Measurements from ENCODE around the gene MRPL23. TPM values are rescaled to one million over a fixed set of nuclear protein-coding genes. Genes with fewer than 3 reads are reported as not detected.

The MRPL23 gene
- total RNA-seq, 2 donors from 2014 or later, result 69.9 to 109 TPM

- DNase-seq, result no peak
- Histone ChIP-seq H3K27ac (ENCODE audit: low read depth, low read length) (no peak overlapping the region), H3K4me3 (ENCODE audit: low read length) (no peak overlapping the region), H3K36me3 (ENCODE audit: control insufficient read depth, insufficient read depth, low read length) (no peaks in the 10 kb centered on the region), H3K4me1 (ENCODE audit: control insufficient read depth, insufficient read depth, low read length) (no peaks in the 10 kb centered on the region), H3K27me3 (ENCODE audit: control insufficient read depth, insufficient read depth, low read length, poor library complexity, severe bottlenecking) (no peaks in the 10 kb centered on the region), H3K9ac (ENCODE audit: extremely low read depth, low read length, poor library complexity, severe bottlenecking) (no peak overlapping the region), H3K9me3 (ENCODE audit: control insufficient read depth, low read length) (no peaks in the 10 kb centered on the region)
- no peaks in the 10 kb centered on the region for H3K9me3 Mint-ChIP-seq
- WGBS, 2 experiments (ENCODE audit: insufficient coverage in 1 of 2, insufficient read length in 1 of 2), result no CpG with 5 or more reads among the region's 15 CpGs
- no peaks in the 10 kb centered on the region for H3K27me3 Mint-ChIP-seq (ENCODE audit: insufficient read depth)
- H3K36me3 Mint-ChIP-seq (ENCODE audit: low read depth), result no peaks in the 10 kb centered on the region
- H3K4me1 Mint-ChIP-seq, result no peaks in the 10 kb centered on the region
- H3K27ac Mint-ChIP-seq, result no peak overlapping the region
- TF ChIP-seq CTCF (conservative IDR thresholded peaks at IDR 0.05), result no peak
- H3K4me3 Mint-ChIP-seq, result no peak overlapping the region
Observed at GRCh38 chr11:1949922-1950321, 2.8 kb downstream of the MRPL23 start.

- no peak overlapping the region for H3K27ac Mint-ChIP-seq
- no peaks in the 10 kb centered on the region for H3K27me3 Mint-ChIP-seq (ENCODE audit: insufficient read depth)
- H3K9me3 Mint-ChIP-seq, result no peaks in the 10 kb centered on the region
- no peak for DNase-seq
- H3K36me3 ChIP-seq (ENCODE audit: control insufficient read depth, insufficient read depth, low read length), result no peaks in the 10 kb centered on the region
- H3K4me1 ChIP-seq (ENCODE audit: control insufficient read depth, insufficient read depth, low read length), result no peaks in the 10 kb centered on the region
- no peak overlapping the region for H3K4me3 Mint-ChIP-seq
- H3K27ac ChIP-seq (ENCODE audit: low read depth, low read length), result no peak overlapping the region
- H3K27me3 ChIP-seq (ENCODE audit: control insufficient read depth, insufficient read depth, low read length, poor library complexity, severe bottlenecking), result no peaks in the 10 kb centered on the region
- H3K9ac ChIP-seq (ENCODE audit: extremely low read depth, low read length, poor library complexity, severe bottlenecking), result no peak overlapping the region
- no peak for TF ChIP-seq CTCF (conservative IDR thresholded peaks at IDR 0.05)
- H3K4me1 Mint-ChIP-seq, result no peaks in the 10 kb centered on the region
- H3K9me3 ChIP-seq (ENCODE audit: control insufficient read depth, low read length), result no peaks in the 10 kb centered on the region
- H3K36me3 Mint-ChIP-seq (ENCODE audit: low read depth), result no peaks in the 10 kb centered on the region
- no CpG with 5 or more reads among the region's 29 CpGs for WGBS, 2 experiments (ENCODE audit: insufficient coverage in 1 of 2, insufficient read length in 1 of 2)
- H3K4me3 ChIP-seq (ENCODE audit: low read length), result no peak overlapping the region
Observed at GRCh38 chr11:1952806-1953482, 5.8 kb downstream of the MRPL23 start.

DNA sequence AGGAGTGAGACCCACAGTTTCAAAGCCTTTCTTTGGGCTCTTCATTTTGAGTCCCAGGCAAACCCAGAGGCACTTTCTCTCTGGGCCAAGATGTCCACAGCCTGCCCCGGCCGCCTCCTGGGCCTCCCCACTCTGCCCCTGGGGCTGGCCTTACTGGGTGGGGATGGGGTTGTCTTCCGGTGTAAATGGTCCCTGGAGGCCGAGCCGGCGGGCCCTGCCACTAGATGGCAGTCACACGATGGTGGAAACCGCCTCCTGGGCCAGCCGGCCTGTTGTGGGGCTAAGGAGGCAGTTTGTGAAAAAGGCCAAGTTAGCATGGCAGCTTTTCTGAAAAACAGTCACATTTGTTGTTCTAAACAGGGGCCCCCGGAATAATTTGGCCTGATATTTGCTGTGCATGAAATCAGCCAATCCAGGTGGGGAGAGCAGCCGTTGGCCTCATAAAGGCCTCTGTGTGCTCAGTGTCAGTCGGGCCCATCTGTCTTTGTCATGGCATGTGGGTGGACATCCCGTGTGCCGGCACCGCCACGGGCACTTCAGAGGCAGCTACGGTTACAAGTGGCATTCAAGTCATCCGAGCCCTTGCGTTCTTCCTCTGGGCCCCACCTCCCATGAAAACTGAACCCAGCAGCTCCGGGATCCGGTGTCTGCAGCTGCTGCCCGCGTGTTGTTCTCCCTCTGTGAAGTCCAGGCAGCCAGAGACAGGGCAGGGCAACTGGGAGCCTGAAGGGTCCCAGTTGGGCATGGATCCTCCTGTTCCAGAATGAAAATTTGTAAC lies 6.5 kb downstream of the MRPL23 start:
- Histone ChIP-seq H3K4me1 (ENCODE audit: control insufficient read depth, insufficient read depth, low read length) (no peaks in the 10 kb centered on the region), H3K9me3 (ENCODE audit: control insufficient read depth, low read length) (no peaks in the 10 kb centered on the region), H3K27ac (ENCODE audit: low read depth, low read length) (no peak overlapping the region), H3K36me3 (ENCODE audit: control insufficient read depth, insufficient read depth, low read length) (no peaks in the 10 kb centered on the region), H3K9ac (ENCODE audit: extremely low read depth, low read length, poor library complexity, severe bottlenecking) (no peak overlapping the region), H3K27me3 (ENCODE audit: control insufficient read depth, insufficient read depth, low read length, poor library complexity, severe bottlenecking) (no peaks in the 10 kb centered on the region), H3K4me3 (ENCODE audit: low read length) (no peak overlapping the region)
- TF ChIP-seq CTCF (conservative IDR thresholded peaks at IDR 0.05), result no peak
- Mint-ChIP-seq H3K36me3 (ENCODE audit: low read depth) (no peaks in the 10 kb centered on the region), H3K4me1 (no peaks in the 10 kb centered on the region), H3K4me3 (no peak overlapping the region), H3K27ac (no peak overlapping the region), H3K27me3 (ENCODE audit: insufficient read depth) (no peaks in the 10 kb centered on the region), H3K9me3 (no peaks in the 10 kb centered on the region)
- DNase-seq, result no peak
- 60% methylated on average over 3 of the region's 23 CpGs; no CpG with 5 or more reads in 1 of the 2 experiments for WGBS, 2 experiments (ENCODE audit: insufficient coverage in 1 of 2, insufficient read length in 1 of 2)
